Left renal cortex interstitium (tissue), 4 donors: ENCODE results near the gene BTBD10. TPM values are rescaled to one million over a fixed set of nuclear protein-coding genes. Genes with fewer than 3 reads are reported as not detected.
"Not testable (repeated sequence)": the region's sequence is repeated elsewhere in the genome, so short reads cannot be mapped to it uniquely, and the experiment has no call there.

Experiments used
- DNase-seq, 4 donors: peaks; one replicate each; pipeline ENCODE4 v3.0.0-alpha.2; 2013; ENCODE audit warnings: low read depth in 4 of 4, low spot score in 2 of 4, missing footprints in 1 of 4
- polyA plus RNA-seq, 4 donors: library from polyadenylated mRNA; unstranded; fragments of 120-200 nt; gene quantifications; one replicate each; pipeline ENCODE4 v1.2.1, GENCODE V29; 2013; ENCODE audit not compliant: insufficient read length in 4 of 4

BTBD10 gene
- polyA plus RNA-seq, 4 donors: 29.8 to 39.4 (median 31.1) TPM

DNA sequence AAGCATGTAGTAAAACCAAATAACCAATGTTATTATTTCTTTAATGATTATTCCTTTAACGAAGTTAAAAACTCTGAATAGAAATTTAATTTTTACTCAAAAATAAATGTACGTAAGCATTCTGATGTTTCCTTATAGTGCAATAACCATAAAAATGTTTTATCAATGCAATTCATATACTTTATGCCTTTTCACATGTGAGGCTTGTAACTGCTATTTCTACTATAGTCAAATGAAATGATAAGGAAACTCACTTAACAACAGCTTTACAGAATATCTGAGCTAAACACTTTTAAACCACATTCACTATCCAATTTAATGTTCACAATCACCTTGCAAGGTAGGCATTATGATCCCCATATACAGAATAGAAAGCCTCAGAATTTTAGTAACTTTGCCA lies 17.4 kb downstream of the BTBD10 start:
- no peak for DNase-seq

DNA sequence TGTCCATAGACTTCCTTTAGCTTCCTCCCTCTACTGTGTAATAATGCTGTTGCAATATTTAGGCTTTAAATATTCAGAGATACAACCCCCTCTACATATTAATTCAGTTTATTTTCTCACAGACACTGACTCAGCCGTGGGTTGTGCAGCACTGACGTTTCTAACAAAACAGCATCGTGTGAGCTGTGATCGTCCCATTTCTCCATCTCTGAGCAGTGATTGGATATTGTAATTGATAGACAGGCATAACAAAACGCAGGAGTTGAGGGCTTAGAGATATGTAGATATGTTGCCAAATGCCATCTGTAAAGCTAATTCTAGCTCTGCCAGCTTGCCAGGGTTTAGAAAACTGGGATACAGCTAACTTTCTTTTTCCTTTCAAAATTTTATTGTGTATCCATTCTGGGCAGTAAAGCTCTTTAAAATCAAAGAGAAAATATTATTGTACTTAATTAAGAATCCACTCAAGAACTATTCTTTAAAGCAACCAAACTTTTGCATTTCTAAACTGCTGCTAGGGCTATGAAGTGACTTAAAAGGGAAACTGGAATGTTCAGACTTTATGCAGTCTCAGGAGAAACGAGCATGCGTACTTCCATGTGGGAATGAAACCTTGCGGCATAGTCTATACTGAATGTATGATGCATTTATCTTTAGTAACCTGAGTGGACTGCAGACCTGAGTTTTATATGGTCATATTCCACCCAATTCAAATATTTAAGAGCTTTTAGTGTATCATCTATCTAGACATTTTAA lies 22.7 kb downstream of the BTBD10 start:
- DNase-seq: no peak

DNA sequence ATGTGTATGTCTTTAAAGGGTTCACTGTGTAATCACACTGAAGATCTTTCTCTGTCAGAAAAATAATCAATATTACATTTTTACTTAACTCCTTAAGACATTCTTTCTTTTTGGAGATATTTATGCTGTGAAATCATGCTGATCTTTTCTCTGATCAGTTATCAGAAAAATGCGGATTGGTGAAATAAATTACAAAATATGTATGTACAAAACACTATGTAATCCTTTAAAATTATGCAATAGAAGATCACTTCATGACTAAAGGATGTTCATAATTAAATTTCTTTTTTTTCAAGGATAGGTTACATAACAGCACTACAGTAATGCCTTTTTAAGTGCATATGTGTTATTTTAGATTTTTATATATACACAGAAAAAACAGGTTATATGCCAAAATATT lies 24.7 kb downstream of the BTBD10 start:
- DNase-seq: no peak

DNA sequence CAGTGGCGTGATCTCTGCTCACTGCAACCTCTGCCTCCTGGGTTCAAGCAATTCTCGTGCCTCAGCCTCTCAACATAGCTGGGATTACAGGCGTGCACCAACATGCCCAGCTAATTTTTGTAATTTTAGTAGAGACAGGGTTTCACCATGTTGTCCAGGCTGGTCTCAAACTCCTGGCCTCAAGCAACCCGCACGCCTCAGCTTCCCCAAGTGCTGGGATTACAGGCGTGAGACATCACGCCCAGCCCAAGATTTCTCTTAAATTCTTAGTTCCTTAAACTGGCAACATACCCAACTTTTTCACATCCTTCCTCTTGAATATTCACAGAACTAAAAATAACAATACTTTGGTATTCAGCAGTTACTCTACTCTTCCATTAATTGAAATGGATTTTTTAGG lies 26.2 kb downstream of the BTBD10 start:
- DNase-seq: not testable (repeated sequence)

DNA sequence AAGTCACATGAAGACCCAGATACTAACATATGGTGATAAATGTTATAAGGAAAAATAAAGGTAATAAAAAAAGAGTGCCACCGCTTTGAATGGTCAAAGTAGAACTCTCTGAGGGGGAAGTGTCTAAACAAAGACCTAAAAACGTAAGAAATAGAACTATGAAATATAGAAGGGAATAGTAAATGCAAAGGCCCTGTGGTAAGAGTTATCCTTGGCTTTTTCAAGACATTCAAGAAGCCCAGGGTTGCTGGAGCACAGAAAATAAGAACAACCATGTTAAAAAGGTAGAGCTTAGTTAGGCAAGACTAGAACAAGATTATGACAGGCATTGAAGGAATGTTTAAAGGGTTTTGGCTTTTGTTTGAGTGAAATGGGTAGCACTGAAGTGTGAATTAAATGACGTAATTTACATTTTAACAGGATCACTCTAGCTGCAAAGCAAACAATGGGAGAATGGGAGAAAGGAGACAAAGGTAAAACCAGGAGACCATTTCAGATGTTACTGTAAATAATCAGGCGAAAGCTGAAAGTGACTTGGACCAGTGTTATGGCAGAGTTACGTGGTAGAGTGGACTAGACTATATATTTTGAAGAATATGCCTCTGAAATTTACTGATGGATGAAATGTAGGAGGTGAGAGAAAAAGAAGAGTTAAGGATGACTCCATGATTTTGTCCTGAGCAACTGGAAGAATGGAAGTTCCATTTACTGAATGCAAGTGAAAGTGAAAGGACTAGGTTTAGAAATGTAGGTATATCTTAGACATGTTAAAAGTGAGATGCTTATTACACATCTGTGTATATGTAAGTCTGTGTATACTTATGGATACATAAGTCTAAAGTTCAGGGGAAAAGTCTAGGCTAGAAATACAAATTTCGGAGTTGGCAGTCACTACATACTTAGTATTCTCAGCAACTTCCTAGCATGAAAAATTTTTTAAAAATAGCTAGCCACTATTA lies 28.5 kb downstream of the BTBD10 start:
- DNase-seq: no peak

DNA sequence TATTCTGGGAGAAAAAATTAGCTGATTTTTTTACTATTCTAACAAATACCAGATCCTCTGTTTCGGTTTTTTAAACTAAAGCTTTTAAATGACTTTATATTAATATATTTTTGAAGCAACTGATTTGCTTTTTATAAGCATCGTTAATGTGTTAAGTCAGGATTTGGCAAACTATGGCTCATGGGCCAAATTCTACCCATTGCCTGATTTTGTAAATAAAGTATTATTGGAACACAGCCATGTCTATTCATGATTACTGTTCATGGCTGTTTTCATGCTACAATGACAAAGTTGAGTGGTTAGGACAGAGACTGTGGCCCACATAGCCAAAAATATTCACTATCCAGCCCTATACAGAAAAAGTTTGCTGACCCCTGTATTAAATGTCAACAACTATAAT lies 29.6 kb downstream of the BTBD10 start:
- DNase-seq: no peak

DNA sequence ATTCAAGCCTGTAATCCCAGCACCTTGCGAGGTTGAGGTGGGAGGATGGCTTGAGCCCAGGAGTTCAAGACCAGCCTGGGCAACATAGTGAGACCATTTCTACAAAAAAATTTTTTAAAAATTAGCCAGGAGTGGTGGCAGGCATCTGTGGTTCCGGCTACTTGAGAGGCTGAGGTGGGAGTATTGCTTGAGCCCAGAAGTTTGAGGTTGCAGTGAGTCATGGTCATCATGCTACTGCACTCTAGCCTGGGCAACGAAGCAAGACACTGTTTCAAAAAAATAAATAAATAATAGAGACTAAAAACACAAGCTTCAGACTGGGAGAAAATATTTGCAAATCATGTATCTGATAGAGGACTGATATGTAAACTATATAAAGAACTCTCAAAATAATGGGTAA lies 33.2 kb downstream of the BTBD10 start:
- DNase-seq: no peak

DNA sequence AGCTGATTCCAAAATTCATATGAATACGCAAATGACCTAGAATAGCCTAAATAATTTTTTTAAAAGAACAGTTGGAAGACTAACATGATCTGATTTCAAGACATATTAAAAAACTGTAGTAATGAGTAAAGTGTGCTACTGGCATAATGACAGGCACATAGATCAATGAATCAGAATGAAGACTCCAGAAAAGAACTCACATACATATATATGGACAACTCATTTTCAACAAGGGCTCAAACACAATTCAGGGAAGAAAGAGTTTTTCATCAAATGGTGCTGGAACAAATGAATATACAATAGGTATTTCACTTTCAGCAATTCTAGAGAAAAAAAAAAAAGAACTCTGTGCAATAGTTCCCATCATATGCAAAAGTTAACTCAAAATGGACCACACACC lies 33.7 kb downstream of the BTBD10 start:
- DNase-seq: no peak

DNA sequence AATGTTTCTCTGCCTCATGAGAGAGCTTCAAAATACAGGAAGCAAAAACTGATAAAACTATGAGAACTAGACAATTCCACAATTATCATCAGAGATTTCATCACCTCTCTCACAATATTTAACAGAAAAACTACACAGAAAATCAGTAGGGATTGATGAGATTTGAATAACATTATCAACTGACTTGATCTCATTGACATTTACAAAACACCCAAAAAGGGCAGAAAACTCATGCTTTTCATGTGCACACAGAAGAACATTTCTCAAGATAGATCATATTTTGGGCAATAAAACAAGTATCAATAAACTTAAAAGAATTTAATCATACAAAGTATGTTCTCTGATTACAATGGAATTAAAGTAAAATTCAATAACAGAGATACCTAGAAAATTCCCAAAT lies 35.6 kb downstream of the BTBD10 start:
- DNase-seq: no peak

DNA sequence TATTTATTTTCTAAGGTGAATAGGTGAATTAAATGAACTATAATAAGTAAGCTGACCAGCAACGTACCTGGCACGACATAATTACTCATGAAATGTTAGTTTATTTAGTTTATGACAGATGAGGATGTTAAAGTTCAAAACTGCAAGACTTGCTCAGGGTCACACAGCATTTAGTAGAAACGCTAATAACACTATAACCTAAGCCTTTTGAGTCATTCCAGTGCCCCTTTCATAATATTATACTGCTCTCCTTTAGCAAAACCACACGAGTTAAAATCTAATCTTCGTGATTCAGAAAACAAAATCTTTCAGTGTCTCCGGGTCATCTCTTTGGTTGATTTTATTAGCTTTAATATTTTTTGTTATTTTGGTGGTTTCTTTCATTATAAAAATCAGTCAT lies 39.6 kb downstream of the BTBD10 start:
- DNase-seq: no peak

DNA sequence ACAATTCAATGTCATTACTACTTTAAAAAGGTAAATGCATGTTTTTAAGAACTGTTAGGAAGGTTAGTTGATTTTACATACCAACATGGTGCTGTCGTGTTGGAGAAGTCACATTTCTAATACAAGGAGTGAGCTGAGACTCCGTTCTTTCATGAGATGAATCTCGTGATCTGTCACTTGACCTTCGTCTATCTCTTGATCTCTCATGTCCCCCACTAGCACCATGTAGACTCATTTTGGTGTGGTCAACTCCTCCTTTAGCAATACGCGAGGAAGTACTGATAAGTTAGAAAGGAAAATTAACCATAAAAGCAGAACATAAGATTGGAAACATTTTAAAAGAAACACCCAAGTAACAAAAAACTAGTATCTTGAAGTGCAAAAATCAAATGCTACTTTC lies 41.5 kb downstream of the BTBD10 start:
- no peak for DNase-seq

DNA sequence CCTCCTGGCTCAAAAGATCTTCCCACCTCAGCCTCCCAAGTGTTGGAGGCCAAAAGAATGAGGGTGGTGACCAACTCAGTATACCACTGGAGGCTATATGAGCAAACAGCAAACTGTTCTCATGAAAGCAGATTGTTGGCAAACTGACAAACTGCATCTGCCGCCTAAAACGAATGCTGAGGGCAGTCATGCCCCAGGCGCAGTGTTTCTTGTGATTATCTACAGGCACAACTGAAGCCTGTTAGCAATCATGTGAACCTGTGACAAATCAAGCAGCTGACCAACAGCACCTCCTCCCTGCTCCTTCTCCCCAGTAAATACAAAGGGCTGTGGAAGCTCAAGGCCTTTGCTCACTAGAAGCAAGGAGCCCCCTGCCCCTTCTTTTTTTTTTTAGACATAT lies 47.8 kb downstream of the BTBD10 start:
- DNase-seq: no peak

DNA sequence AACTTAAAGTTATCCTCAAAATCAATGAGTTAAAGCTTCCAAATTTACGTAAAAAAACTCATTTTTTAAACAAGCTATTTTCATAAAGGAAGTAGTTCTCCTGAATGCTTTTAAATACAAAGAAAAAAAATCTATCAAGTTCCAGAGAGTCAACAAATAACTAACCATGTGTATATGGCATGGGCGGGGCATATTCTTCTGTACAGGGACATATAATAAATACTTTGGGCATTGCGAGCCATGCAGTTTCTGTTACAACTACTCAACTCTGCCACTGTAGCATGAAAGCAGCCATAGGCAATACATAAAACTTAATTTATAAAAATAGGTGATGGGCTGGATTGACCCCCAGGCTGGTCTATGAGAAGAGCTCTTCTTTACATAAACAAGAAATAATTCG lies 57.8 kb downstream of the BTBD10 start:
- DNase-seq: no peak

DNA sequence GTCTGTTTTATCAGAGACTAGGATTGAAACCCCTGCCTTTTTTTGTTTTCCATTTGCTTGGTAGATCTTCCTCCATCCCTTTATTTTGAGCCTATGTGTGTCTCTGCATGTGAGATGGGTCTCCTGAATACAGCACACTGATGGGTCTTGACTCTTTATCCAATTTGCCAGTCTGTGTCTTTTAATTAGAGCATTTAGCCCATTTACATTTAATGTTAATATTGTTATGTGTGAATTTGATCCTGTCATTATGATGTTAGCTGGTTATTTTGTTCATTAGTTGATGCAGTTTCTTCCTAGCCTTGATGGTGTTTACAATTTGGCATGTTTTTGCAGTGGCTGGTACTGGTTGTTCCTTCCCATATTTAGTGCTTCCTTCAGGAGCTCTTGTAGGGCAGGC lies 64.7 kb downstream of the BTBD10 start:
- not testable (repeated sequence) for DNase-seq

DNA sequence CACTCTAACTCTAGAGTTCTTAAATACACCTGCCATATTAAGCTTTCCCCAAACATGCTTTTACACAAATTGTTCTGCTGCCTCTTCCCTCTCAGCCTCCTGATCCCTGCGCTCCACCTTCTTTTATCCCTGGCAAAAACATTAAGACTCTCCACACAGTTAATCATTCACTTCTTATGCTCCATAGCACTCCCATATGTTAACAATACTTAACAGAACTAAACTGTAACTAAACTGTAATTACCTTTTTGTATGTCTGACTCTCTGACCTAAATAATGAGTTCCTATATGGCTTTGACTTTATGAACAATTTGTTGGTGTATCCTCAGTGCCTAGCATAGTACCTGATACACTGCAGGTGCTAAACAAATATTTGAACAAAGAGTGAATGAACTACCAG lies 71.8 kb downstream of the BTBD10 start:
- DNase-seq: no peak

DNA sequence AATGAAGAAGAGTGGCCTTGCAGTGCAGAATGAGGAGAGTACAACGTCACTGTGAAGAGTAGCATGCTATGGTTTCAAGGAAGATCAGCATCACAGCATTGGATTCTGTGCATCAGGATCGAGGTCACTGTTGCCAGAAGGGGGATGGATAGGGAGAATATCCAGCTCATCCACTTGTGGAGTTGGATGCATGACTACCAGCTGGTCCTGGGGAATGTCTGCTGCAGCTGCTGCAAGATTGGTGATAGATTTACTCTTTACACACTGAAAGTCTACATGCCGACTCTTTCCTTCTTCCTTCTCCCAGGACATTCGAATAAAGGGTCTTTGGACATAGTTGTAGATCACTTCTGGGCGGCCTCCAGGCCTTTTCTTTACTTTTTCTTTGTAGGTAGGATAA lies 74.3 kb downstream of the BTBD10 start:
- DNase-seq: no peak

DNA sequence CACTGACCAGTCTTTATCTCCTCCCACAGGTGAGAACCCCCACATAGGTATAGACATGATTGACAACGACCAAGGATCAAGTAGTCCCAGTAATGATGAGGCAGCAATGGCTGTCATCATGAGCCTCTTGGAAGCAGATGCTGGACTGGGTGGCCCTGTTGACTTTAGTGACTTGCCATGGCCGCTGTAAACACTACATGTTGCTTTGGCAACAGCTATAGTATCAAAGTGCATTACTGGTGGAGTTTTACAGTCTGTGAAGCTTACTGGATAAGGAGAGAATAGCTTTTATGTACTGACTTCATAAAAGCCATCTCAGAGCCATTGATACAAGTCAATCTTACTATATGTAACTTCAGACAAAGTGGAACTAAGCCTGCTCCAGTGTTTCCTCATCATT lies 76.5 kb downstream of the BTBD10 start:
- no peak for DNase-seq

DNA sequence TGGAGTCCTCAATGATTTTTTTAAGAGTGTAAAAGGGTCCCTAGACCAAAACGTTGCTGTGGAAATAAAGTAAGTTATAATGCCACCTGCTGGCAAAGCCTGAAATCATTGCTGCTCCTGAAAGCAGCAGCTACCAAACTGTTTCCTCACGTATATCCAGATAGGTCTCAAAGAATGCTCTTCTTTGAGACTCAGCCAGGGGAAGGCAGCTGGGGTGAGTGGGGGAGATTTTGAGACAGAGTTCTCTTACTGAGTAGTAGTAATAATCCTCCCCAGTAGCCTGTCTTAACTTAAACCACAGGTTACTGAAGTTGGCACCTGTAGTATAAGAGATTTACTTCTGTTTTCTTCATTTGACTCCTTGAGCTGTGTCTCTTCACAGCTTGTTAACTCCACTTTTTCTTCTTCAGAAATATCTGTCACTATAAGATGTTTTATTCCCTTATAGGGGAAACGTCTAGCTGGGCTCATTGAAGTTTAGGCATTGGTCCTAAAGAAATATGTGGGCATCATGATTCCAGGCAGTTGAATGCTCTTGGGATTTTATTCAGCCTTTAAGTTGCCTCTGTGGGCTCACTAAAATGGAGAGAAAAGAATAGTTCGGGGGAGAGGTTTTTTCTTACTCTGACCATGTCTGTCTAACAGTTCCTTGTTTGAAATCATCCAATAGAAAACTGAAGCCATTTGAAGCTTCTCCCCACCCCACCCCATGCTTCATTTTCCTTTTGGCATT lies 77.9 kb downstream of the BTBD10 start:
- DNase-seq: peak; percentile 15 to 49 (median 20)

DNA sequence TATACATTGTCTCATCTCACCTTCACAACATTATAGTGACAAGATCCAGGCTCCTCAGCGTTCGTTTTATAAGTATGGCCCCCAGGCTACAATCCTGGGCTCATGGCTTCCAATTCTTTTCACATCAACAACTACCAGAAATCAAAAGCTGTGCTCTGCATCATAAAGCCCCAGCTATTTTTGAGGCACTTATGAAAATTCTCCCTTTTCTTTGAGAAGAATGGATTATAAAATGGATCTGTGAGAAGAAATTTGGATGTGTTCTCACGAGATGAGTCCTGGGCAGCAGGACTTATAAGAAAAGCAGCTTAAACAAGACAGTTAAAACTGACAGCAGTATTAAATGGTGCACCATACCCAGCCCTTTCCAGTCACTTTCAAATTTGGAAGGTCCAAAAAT lies 80.3 kb downstream of the BTBD10 start:
- DNase-seq: no peak

DNA sequence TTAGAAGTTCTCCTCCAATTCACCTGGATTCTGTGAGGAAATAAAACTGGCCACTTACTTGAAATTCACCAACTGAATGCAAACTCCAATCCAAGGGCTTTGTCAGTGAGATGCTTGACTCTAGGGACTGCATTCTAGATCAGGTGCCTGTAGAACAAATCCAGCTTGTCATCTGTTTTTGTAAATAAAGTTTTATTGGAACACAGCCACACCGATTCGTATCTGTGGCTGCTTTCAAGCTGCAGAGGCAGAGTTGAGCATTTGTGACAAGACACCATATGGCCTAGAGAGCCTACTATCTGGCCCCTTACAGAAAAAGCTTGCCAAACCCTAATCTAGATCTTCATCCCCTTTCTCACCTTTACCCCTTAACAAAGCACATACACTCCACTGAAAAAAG lies 82.3 kb downstream of the BTBD10 start:
- no peak for DNase-seq

DNA sequence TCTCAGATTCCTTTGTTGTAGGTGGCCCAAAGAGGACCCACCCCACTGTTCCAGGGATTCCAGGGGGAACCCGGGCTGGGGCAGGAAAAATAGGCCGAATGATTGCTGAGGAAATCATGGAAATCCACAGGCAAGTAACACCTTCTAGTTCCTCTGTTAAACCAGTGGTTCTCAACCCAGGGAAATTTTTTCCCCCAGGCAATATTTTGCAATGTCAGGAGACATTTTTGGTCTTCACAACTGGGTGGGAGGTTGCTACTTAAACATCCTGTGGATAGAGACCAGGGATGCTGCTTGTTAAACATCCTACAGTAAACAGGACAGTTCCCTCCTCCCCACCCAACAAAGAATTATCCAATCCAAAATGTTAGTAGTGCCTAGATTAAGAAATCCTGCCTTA lies 84.7 kb downstream of the BTBD10 start:
- no peak for DNase-seq
